GM12801 (cell line): ENCODE results near the gene UEVLD.

Experiments
- CTCF ChIP-seq: IDR thresholded peaks from one replicate; pipeline ENCODE4 v1.5.1; 2011; ENCODE audit warnings: control low read depth; ENCODE audit not compliant: insufficient read length; ENCODE audit errors: extremely low read depth

UEVLD gene

GRCh38 chr11:18536209-18536608 lies 52.3 kb downstream of the UEVLD start:
- no peak for TF ChIP-seq CTCF

DNA sequence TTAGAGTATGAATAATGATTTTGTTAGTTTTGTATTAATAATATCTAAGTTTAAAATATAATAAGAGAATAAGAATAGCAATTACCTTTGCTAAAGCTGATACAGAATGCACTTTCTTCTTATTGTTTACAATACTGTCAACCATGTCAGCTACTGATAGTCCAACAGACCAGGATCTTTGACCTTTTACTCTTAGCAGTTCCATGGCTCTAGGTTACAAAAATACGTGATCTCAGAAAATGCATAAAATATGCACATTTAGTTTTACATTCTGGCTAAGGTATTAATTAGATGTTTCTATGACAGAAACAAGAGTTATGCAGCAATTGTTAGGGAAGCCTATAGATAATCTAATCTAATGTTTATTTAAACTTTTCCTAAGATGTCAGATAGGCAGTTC lies 54.3 kb downstream of the UEVLD start:
- TF ChIP-seq CTCF, result no peak

- no peak for TF ChIP-seq CTCF
These were observed 55.2 kb downstream of the UEVLD start for GRCh38 chr11:18533365-18533764.

DNA sequence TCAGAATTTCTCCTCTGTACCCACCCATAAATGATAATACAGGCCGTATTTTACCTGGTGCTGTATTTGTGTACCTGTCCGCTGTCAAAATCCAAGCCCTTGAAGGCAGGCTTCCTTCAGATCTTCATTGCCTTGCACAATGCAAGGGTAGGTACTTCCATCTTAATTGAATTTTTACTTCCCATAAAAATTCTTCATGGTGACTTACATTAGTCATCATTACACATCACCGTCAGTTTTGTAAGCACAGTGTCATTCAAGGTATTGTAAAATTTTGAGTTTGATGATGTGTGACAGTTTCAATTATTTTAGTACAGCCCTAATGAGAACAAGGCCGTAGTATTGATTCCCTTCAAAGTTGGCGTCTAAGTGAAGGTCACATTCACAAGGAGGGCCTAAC lies 61.0 kb downstream of the UEVLD start:
- TF ChIP-seq CTCF, result no peak

DNA sequence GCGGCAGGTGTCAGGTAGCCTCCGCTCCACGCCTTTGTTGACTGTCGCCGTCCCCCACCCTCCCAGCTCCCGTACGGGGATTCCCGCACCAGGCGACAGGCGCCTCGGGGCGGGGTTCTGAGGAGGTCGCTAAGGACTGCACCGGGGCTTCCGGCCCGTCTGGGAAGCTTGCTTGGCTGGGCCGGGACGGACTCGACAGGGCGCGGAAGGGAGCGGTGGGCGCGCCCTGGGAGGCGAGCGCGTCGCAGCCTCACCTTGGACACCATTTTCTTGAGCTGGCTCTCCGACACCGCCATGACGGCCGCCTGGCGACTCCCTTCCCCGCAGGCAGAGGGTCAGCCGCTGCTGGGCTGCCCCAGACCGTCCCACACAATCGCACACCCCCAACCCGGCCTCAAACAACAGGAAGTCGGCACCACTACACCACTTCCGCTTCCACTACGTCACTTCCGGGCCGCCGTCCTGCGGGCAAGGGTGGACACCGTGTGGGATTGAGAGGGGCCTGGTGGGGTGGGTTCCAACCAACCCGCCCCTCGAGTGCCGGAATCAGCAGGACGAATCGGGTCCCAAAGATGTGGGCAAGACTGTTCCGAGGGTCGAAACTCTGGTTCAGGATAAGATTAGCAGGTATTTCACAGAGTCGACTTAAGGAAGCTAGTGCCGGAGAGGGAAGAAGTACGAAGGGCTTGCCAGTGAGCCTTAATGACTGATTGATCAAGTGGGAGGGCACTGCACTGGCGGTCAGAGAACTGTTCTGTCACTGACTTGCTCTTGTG lies 61.8 kb downstream of the UEVLD start, which contains the start of gene TSG101:
Gene TSG101 (minus strand): TSS at position 422 of the 776 bp plus-strand sequence. CDS start 126 bp downstream, at position 296.
- TF ChIP-seq CTCF, result no peak

DNA sequence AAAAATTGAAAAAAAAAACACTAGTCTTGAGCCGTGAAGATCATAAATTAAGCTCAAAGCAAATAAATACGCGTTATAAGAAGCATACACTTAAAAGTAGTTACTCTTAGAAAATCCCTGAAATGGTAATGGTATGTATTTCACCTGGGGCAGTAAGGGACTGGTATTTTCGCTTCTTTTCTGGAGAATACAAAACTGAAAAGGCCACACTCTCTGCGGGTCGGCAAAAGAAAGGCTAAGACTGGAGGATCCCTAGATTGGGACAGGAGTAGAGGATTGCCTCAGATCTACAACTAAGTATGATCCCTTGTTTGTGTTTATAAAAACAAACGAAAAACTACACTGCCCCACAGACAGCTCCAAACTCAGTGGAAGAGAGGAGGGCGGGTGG lies 62.4 kb downstream of the UEVLD start:
- no peak for TF ChIP-seq CTCF

DNA sequence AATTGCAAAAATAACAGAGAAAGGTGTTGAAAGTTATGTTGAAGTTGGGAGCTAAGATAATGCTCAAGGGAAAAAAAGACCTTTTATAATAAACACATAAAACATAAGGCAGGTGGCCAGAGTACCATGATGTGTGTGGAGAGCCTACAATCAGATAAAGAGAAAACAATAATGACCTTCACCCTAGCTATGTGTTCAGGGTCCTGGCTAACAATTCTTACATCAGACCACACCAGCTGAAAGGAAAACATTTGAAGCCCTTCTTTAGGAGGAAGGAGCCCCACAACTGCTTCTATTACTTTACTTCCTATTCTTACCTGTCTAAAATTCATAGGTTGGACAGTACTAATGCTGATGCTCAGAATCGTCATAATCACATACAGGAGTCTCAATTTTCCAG lies 64.3 kb downstream of the UEVLD start:
- TF ChIP-seq CTCF, result no peak
